Vagina (tissue), 2 donors: ENCODE results near the gene SCAANT1.

Source experiments
- POLR2A ChIP-seq, 2 donors: fragments of 450-650 bp; IDR thresholded peaks; one replicate each; pipeline ENCODE4 v1.6.1; 2017; ENCODE audit warnings: antibody characterized with exemption in 2 of 2, mild to moderate bottlenecking in 2 of 2, moderate library complexity in 2 of 2
- TF ChIP-seq, protein P1 (sequence below), 3 experiments: fragments of 450-650 bp in 2 of 3; fragments of 200-600 bp in 1 of 3; sonication (generic) in 1 of 3; IDR thresholded peaks; one replicate each; pipeline ENCODE4 v1.5.1; 2017 to 2019; ENCODE audit warnings: antibody characterized with exemption in 3 of 3, mild to moderate bottlenecking in 2 of 3, moderate library complexity in 2 of 3

GRCh38 chr3:63891518-63891917 is 20.7 kb downstream of the SCAANT1 start:
- TF ChIP-seq, protein P1, sequence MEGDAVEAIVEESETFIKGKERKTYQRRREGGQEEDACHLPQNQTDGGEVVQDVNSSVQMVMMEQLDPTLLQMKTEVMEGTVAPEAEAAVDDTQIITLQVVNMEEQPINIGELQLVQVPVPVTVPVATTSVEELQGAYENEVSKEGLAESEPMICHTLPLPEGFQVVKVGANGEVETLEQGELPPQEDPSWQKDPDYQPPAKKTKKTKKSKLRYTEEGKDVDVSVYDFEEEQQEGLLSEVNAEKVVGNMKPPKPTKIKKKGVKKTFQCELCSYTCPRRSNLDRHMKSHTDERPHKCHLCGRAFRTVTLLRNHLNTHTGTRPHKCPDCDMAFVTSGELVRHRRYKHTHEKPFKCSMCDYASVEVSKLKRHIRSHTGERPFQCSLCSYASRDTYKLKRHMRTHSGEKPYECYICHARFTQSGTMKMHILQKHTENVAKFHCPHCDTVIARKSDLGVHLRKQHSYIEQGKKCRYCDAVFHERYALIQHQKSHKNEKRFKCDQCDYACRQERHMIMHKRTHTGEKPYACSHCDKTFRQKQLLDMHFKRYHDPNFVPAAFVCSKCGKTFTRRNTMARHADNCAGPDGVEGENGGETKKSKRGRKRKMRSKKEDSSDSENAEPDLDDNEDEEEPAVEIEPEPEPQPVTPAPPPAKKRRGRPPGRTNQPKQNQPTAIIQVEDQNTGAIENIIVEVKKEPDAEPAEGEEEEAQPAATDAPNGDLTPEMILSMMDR (IDR thresholded peaks at IDR 0.05): no peak
- TF ChIP-seq POLR2A (IDR thresholded peaks at IDR 0.05): no peak
